Subcutaneous adipose tissue (tissue), 4 donors: ENCODE results near the gene FAM161A. TPM values are rescaled to one million over a fixed set of nuclear protein-coding genes. Genes with fewer than 3 reads are reported as not detected.

Experiments
- CTCF ChIP-seq: fragments of 450-650 bp; IDR thresholded peaks from one replicate; pipeline ENCODE4 v1.5.1; 2016; ENCODE audit warnings: low read depth, mild to moderate bottlenecking, control low read depth, antibody characterized with exemption, moderate library complexity
- total RNA-seq, 4 donors: library from RNA; depleted of rRNA; stranded (reverse); fragments of >200 nt; gene quantifications; one replicate each; pipeline ENCODE4 v1.1.0, GENCODE V29; 2016

FAM161A gene
- 1 to 10 TPM; 1.1 to 3.6 (median 3.4) TPM for total RNA-seq

- TF ChIP-seq CTCF, result no peak
Measured at GRCh38 chr2:61853847-61854563, at the start of gene FAM161A. Gene FAM161A, minus strand, starts transcription at chr2:61854060. Its CDS starts 19 bp downstream, at chr2:61854041.

- TF ChIP-seq CTCF, result no peak
Measured at GRCh38 chr2:61900281-61900680, 46.4 kb upstream of the FAM161A start.

GRCh38 chr2:61898810-61899209, 45.0 kb upstream of the FAM161A start:
- TF ChIP-seq CTCF, result no peak

GRCh38 chr2:61888267-61889055, 34.6 kb upstream of the FAM161A start, which contains the start of gene CCT4:
Gene CCT4, minus strand, starts transcription at chr2:61888656. Its CDS starts 149 bp downstream, at chr2:61888507.
- no peak for TF ChIP-seq CTCF

GRCh38 chr2:61887717-61888266, 33.9 kb upstream of the FAM161A start:
- no peak for TF ChIP-seq CTCF

GRCh38 chr2:61885896-61886603, 32.2 kb upstream of the FAM161A start:
- no peak for TF ChIP-seq CTCF

GRCh38 chr2:61882850-61883249, 29.0 kb upstream of the FAM161A start:
- no peak for TF ChIP-seq CTCF
